HL-60 (cell line): ENCODE results near the gene ITPK1.

Source experiments
- DNase-seq, 2 experiments: peaks; one replicate each; pipeline ENCODE4 v3.0.0-alpha.2; 2010 to 2020; ENCODE audit warnings: low read depth in 1 of 2, low spot score in 1 of 2
- H3K27ac ChIP-seq: fragments of 250-450 bp; sonication (Bioruptor Pico); replicated peaks from 2 replicates; pipeline ENCODE4 v1.5.1; 2020; ENCODE audit warnings: mild to moderate bottlenecking, moderate library complexity
- H3K27me3 ChIP-seq: fragments of 250-450 bp; sonication (Bioruptor Pico); 2 replicates; pipeline ENCODE4 v1.5.1; 2021; ENCODE audit warnings: mild to moderate bottlenecking, moderate library complexity; ENCODE audit not compliant: insufficient read depth, poor library complexity, severe bottlenecking
- H3K4me3 ChIP-seq: replicated peaks from 2 replicates; pipeline ENCODE4 v1.5.1; 2011; ENCODE audit warnings: mild to moderate bottlenecking, control low read depth, low read length; ENCODE audit not compliant: insufficient read depth
- CTCF ChIP-seq: IDR thresholded peaks from one replicate; pipeline ENCODE4 v1.5.1; 2011; ENCODE audit warnings: low read length, control low read depth, inconsistent platforms; ENCODE audit not compliant: insufficient read depth
- GABPA ChIP-seq: IDR thresholded peaks from 2 replicates; pipeline ENCODE4 v1.6.1; 2012; ENCODE audit warnings: low read depth
- POLR2AphosphoS5 ChIP-seq: IDR thresholded peaks from 2 replicates; pipeline ENCODE4 v1.6.1; 2012; ENCODE audit warnings: low read depth
- REST ChIP-seq: IDR thresholded peaks from 2 replicates; pipeline ENCODE4 v1.6.1; 2012; ENCODE audit warnings: low read depth; ENCODE audit not compliant: insufficient replicate concordance
- SPI1 ChIP-seq: IDR thresholded peaks from 2 replicates; pipeline ENCODE4 v1.6.1; 2012; ENCODE audit warnings: low read depth, mild to moderate bottlenecking, borderline replicate concordance

The ITPK1 gene

DNA sequence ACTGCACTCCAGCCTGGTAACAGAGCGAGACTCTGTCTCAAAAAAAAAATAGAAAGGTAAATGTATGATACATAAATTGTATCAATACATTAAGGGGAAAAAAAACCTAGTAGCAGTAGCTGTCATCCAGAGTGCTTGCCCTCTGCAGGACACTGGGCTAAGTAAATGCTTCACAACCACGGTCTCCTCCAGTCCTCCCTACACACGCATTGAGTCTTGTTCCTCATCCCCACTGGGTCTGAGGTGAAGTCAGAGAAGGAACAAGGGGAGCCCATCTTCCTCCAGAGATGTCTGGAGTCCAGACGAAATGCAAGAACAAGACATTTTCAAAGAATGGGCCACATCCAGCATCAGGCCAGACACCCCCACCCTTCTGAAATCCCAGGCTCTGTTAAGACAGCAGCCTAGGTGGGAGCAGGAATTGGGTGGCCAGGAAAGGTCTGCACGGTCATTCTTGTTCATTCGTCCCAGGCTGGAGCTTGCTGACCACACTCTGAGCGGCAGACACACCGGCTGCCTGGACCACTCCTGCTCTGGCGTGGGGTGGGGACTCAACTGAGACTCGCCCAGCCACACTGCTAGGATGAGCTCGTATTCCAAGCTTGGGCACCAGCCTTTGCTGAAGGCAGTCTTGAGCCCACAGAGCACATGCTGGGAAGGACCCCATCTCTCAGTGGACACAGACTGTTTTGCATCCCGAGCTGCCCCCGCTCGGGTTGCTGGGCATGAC, 147.3 kb downstream of the ITPK1 start:
- no peak for TF ChIP-seq SPI1
- TF ChIP-seq POLR2AphosphoS5: no peak
- TF ChIP-seq CTCF: no peak
- no peak for TF ChIP-seq GABPA
- TF ChIP-seq REST: no peak
- no peak for DNase-seq
- Histone ChIP-seq H3K27ac (no peak overlapping the region), H3K27me3 (no peaks in the 10 kb centered on the region), H3K4me3 (no peak overlapping the region)

DNA sequence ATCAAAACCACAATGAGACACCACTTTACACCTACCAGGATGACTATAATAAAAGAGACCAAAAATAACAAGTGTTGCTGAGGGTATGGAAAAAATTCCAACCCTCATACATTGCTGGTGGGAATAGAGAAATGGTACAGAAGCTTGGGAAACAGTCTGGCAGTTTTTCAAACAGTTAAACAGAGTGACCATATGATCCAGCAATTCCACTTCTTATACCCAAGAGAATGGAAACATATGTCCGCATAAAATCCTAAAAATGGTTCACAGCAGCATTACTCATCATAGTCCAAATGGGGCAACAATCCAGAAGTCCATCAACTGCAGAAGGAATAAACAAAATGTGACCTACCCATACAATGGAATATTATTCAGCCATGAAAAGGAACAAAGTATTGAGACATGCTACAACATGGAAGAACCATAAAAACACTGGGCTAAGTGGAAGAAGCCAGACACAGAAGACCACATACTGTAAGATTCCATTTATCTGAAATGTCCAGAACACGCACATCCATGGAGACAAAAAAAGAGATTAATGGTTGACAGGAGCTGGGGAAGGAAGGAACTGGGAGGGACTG, 148.3 kb downstream of the ITPK1 start:
- Histone ChIP-seq H3K27me3 (no peaks in the 10 kb centered on the region), H3K4me3 (no peak overlapping the region), H3K27ac (no peak overlapping the region)
- no peak for DNase-seq
- TF ChIP-seq SPI1: no peak
- no peak for TF ChIP-seq POLR2AphosphoS5

- H3K27ac ChIP-seq: no peak overlapping the region
- no peak for TF ChIP-seq REST
- no peak for TF ChIP-seq GABPA
- TF ChIP-seq POLR2AphosphoS5: no peak
- TF ChIP-seq SPI1: no peak
- TF ChIP-seq CTCF: no peak
- no peaks in the 10 kb centered on the region for H3K27me3 ChIP-seq
These were observed 150.4 kb downstream of the ITPK1 start for GRCh38 chr14:92965281-92965680.

GRCh38 chr14:92964124-92965109, 151.3 kb downstream of the ITPK1 start:
- no peak overlapping the region for H3K27ac ChIP-seq
- no peak for DNase-seq
- no peaks in the 10 kb centered on the region for H3K27me3 ChIP-seq
- TF ChIP-seq CTCF (no peak), SPI1 (no peak), GABPA (no peak), POLR2AphosphoS5 (no peak), REST (no peak)
- H3K4me3 ChIP-seq: no peak overlapping the region

More at GRCh38 chr14:92965281-92965680, 150.4 kb downstream of the ITPK1 start:
- no peak for DNase-seq
- H3K4me3 ChIP-seq: no peak overlapping the region
